ENCODE measurements around the gene RUVBL2.

Gene RUVBL2

GRCh38 chr19:48950830-48951519, 42.7 kb upstream of the RUVBL2 start:
- no peak overlapping the region for H3K4me3 ChIP-seq (ENCODE audit: control insufficient read depth, low read depth, low read length)
- DNase-seq (ENCODE audit: low read depth): no peak
- no peak for TF ChIP-seq CTCF (IDR thresholded peaks at IDR 0.05; ENCODE audit: control insufficient read depth, insufficient read depth, low read depth, low read length, missing control alignments)

DNA sequence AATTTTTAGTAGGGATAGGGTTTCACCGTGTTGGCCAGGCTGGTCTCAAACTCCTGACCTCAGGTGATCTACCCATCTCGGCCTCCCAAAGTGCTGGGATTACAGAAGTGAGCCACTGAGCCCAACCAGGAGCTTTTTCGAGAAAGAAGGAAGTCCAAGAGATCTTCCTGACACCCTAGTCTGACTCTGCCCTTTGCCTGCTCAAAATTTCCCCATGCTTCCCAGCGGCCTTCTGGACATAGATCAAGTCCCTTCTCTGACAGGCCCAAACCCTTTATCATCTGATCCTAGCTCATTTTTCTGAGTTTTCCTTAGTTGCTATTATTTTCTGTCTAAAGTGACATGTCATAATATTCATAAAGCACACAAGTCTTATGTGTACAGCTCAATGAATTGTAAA, 40.5 kb upstream of the RUVBL2 start:
- TF ChIP-seq CTCF (IDR thresholded peaks at IDR 0.05; ENCODE audit: control insufficient read depth, insufficient read depth, low read depth, low read length, missing control alignments): no peak
- DNase-seq (ENCODE audit: low read depth): no peak
- no peak overlapping the region for H3K4me3 ChIP-seq (ENCODE audit: control insufficient read depth, low read depth, low read length)

DNA sequence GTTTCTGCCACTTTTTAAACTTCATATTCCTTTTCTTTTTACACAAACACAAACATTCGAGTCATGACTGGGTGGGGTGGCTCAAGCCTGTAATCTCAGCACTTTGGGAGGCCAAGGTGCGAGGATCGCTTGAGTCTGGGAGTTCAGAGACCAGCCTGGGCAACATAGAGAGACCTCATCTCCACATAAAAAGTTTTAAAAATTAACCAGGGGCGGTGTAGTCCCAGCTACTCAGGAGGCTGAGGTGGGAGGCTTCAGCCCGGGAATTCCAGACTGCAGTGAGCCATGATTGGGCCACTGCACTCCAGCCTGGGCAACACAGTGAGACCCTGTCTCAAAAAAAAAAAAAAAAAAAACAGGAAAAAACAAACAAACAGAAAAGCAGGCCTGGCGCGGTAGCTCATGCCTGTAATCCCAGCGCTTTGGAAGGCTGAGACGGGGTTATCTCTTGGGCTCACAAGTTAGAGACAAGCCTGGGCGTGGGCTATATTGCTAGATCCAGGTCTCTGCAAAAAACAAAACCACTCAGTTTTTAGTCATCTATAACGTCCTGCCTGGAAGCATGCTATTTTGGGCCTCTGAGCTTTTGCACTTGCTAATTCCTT, 39.6 kb upstream of the RUVBL2 start:
- DNase-seq (ENCODE audit: low read depth): no peak
- peak overlapping the region; percentile 36 for H3K4me3 ChIP-seq (ENCODE audit: control insufficient read depth, low read depth, low read length)
- no peak for TF ChIP-seq CTCF (IDR thresholded peaks at IDR 0.05; ENCODE audit: control insufficient read depth, insufficient read depth, low read depth, low read length, missing control alignments)

- peak; percentile 63 for DNase-seq (ENCODE audit: low read depth)
- no peak for TF ChIP-seq CTCF (IDR thresholded peaks at IDR 0.05; ENCODE audit: control insufficient read depth, insufficient read depth, low read depth, low read length, missing control alignments)
- peak within 1 kb of the TSS; percentile 83 for H3K4me3 ChIP-seq (ENCODE audit: control insufficient read depth, low read depth, low read length)
Measured at GRCh38 chr19:48954595-48955307, 38.9 kb upstream of the RUVBL2 start, which contains the start of gene BAX. BAX (plus strand) TSS chr19:48954875; CDS start chr19:48954929, 54 bp downstream.

DNA sequence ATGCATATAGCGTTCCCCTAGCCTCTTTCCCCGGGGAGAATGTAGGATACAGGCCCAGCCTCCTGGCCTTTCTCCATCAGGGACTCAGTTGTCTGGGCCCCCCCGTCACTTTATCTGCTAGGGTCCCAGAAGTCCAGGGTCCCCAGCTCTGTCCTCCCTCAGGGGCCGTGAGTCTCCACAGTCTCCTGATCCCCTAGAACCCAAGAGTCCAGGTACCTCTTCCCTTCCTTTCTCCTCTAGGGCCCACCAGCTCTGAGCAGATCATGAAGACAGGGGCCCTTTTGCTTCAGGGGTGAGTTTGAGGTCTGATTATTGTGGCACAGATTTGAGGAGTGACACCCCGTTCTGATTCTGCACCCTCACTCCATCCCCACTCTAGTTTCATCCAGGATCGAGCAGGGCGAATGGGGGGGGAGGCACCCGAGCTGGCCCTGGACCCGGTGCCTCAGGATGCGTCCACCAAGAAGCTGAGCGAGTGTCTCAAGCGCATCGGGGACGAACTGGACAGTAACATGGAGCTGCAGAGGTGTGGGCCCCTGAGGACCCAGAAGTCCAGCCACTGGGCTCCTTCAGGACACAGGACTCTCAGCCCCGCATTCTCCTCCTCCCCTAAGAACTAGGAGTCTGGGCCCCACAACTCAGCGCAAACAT, 38.3 kb upstream of the RUVBL2 start:
- H3K4me3 ChIP-seq (ENCODE audit: control insufficient read depth, low read depth, low read length): peak overlapping the region; percentile 83
- DNase-seq (ENCODE audit: low read depth): no peak
- no peak for TF ChIP-seq CTCF (IDR thresholded peaks at IDR 0.05; ENCODE audit: control insufficient read depth, insufficient read depth, low read depth, low read length, missing control alignments)

- no peak for TF ChIP-seq CTCF (IDR thresholded peaks at IDR 0.05; ENCODE audit: control insufficient read depth, insufficient read depth, low read depth, low read length, missing control alignments)
- no peak for DNase-seq (ENCODE audit: low read depth)
- H3K4me3 ChIP-seq (ENCODE audit: control insufficient read depth, low read depth, low read length): no peak overlapping the region
Measured at GRCh38 chr19:48958006-48958405, 35.7 kb upstream of the RUVBL2 start.

All from AG09309 (cell line).